GM06990 (cell line): ENCODE data around the gene LRRC75B.

Experiments used
- DNase-seq: peaks from one replicate; pipeline ENCODE4 v3.0.0-alpha.2; 2011; ENCODE audit not compliant: insufficient read length; ENCODE audit errors: extremely low read depth
- H3K27me3 ChIP-seq: replicated peaks from 2 replicates; pipeline ENCODE4 v1.6.0; 2011; ENCODE audit warnings: low read length; ENCODE audit not compliant: control insufficient read depth, insufficient read depth
- H3K36me3 ChIP-seq: 2 replicates; pipeline ENCODE4 v1.5.1; 2011; ENCODE audit warnings: low read length; ENCODE audit not compliant: control insufficient read depth, insufficient read depth
- H3K4me3 ChIP-seq: replicated peaks from 2 replicates; pipeline ENCODE4 v1.5.1; 2011; ENCODE audit warnings: low read depth, mild to moderate bottlenecking, control low read depth, low read length
- CTCF ChIP-seq: IDR thresholded peaks from 2 replicates; pipeline ENCODE4 v1.5.1; 2011; ENCODE audit warnings: low read length, control low read depth, mild to moderate bottlenecking, inconsistent platforms; ENCODE audit not compliant: insufficient read depth, poor library complexity, severe bottlenecking

LRRC75B gene

GRCh38 chr22:24582056-24582814, 10.6 kb downstream of the LRRC75B start:
- Histone ChIP-seq H3K36me3 (no peaks in the 10 kb centered on the region; the same call in 1 of the 2 replicates), H3K27me3 (no peaks in the 10 kb centered on the region), H3K4me3 (no peak overlapping the region)
- DNase-seq, result no peak
- no peak for TF ChIP-seq CTCF

GRCh38 chr22:24580276-24580675, 12.6 kb downstream of the LRRC75B start:
- TF ChIP-seq CTCF, result no peak
- DNase-seq, result no peak

GRCh38 chr22:24579258-24579601, 13.6 kb downstream of the LRRC75B start:
- peaks cover 2% of the 10 kb centered on the region for H3K36me3 ChIP-seq
- no peaks in the 10 kb centered on the region for H3K27me3 ChIP-seq
- no peak overlapping the region for H3K4me3 ChIP-seq
- no peak for DNase-seq
- no peak for TF ChIP-seq CTCF

More at GRCh38 chr22:24580276-24580675, 12.6 kb downstream of the LRRC75B start:
- Histone ChIP-seq H3K36me3 (peaks cover 2% of the 10 kb centered on the region), H3K27me3 (no peaks in the 10 kb centered on the region), H3K4me3 (no peak overlapping the region)

- peaks cover 2% of the 10 kb centered on the region for H3K36me3 ChIP-seq
- H3K4me3 ChIP-seq, result no peak overlapping the region
- no peaks in the 10 kb centered on the region for H3K27me3 ChIP-seq
- no peak for DNase-seq
- no peak for TF ChIP-seq CTCF
Observed at GRCh38 chr22:24578355-24579257, 14.3 kb downstream of the LRRC75B start.

- no peak for DNase-seq
- H3K36me3 ChIP-seq, result peaks cover 7% of the 10 kb centered on the region
- no peak for TF ChIP-seq CTCF
Observed at GRCh38 chr22:24576778-24577177, 16.1 kb downstream of the LRRC75B start.

More at GRCh38 chr22:24576778-24577177, 16.1 kb downstream of the LRRC75B start:
- Histone ChIP-seq H3K27me3 (no peaks in the 10 kb centered on the region), H3K4me3 (no peak overlapping the region)
